Measurements from ENCODE around the gene SSTR3.

SSTR3 gene

DNA sequence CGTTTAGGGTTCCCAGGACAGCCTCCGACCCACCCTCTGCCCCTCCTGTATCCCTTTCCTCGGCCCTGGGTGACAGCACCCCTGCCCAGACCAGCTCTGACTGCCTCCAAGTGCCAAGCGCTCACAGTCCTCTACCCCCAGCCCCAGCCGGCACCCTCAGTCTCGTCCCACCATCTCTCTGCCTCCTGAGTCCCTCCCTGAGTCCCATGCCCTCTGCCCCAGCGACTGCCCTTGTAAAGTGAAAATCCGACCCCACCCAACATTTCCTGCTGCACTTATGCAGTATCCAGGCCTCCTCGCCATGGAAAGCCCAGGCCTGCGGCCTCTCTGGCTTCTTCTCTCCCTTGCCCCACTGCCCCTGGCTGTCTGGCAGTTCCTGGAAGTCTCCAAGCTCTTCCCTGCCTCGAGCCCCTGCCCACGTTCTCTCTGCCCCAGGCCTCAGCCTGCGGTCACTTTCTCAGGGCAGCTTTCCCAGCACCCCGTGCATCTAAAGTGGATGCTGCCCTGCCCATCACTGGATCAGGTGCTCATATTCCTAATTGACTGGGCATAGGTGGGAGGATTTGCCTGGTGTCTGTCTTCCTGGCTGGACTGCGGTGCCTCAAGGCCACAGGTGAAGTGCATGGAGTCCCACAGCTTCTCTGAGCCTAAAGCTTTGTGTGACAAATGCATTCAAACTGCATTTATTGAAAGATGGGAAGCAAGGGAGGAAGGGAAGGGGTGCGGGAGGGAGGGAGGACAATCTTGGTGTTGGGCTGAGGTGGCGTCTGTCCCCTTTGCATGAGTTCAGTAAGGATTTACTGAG lies 44.9 kb downstream of the SSTR3 start:
- DNase-seq (ENCODE audit: low spot score) = no peak

DNA sequence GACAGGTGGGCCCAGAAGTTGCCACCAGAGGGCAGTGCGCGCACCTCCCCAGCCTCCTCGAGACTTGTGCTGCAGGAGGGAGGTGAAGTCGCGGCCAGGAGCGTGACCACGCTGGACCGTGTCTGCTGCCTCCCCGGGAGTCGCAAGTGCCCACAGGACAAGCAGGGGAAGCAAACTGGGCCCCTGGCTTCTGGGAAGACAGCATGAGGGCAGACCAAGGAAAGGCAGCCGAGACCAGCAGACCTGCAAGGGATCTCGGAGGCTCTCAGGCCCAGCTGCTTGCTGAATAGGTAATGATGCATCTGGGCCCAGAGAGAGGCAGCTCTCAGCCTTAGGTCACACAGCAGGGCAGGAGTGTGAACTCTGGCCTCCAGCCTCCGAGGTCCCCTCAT lies 45.6 kb downstream of the SSTR3 start:
- peak; percentile 92 for DNase-seq (ENCODE audit: low spot score)

DNA sequence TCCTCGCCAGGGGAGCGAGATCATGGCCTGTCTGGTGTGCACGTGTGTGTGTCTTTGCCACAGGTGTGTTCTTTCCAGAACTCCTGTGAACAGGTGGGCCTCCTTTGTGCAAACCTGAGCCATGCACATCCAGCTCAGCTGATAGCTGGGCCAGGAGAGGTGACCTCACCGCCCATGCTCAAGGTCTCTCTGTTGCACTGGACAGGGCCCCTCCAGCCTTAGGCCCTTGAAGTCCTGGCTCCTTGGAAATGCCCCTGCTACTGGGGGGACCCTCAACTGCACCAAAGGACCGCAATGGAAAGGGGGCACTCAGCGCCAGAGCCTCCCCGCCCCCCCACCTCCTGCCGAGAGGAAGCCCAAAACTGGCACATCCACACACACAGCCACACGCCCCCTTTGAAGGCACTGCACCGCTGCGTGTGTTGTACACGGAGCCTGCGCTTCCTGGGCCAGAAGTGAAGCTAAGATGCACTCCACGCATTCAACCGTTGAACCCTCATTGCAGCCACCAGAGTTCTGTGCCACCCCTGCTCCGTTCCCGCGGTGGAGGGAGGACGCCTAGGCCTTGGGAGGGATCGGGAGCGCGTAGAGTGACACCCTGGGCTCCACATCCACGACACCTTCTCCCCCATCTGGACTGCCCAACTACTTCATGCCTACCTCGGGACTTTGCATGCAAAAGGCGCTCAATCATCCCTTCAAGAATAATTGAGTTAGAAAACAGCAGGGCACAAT lies 46.2 kb downstream of the SSTR3 start:
- DNase-seq (ENCODE audit: low spot score) = no peak

DNA sequence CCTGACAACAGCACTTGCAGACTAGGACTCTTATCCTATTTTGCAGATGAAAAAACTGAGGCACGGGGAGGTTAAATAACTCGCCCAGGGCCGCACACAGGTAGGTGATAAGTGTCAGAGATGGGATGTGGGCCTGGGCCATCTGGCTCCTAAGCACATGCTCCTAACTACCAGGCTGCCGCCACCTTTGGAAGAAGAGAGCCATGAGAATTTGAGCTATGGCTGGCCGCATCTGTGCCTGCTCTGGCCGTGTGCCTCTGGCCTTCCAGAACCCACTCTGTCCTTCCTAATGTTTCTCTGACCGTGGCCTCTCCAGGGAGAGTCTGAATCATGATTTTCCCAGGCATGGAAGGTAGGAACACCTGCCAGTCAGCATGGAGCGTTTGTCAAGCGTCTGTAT lies 47.2 kb downstream of the SSTR3 start:
- no peak for DNase-seq (ENCODE audit: low spot score)

DNA sequence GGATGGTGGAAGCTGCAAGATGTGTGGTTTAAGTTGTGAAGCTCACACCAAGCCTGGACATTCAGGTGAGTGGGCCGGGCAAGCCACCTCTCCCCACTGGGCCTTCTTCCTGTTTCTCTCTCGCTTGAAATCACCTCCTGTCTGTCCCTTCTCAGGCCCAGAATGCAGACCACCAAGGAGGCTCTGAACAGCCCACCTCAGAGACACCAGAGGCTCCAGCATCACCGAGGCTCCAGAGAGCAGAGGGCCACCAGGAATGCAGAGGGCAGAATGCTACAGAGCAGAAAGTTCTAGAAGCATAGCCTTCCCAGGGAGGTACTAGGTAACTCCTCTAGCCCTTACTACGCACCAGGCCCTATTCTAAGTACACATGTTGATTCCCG lies 47.8 kb downstream of the SSTR3 start:
- no peak for DNase-seq (ENCODE audit: low spot score)

DNA sequence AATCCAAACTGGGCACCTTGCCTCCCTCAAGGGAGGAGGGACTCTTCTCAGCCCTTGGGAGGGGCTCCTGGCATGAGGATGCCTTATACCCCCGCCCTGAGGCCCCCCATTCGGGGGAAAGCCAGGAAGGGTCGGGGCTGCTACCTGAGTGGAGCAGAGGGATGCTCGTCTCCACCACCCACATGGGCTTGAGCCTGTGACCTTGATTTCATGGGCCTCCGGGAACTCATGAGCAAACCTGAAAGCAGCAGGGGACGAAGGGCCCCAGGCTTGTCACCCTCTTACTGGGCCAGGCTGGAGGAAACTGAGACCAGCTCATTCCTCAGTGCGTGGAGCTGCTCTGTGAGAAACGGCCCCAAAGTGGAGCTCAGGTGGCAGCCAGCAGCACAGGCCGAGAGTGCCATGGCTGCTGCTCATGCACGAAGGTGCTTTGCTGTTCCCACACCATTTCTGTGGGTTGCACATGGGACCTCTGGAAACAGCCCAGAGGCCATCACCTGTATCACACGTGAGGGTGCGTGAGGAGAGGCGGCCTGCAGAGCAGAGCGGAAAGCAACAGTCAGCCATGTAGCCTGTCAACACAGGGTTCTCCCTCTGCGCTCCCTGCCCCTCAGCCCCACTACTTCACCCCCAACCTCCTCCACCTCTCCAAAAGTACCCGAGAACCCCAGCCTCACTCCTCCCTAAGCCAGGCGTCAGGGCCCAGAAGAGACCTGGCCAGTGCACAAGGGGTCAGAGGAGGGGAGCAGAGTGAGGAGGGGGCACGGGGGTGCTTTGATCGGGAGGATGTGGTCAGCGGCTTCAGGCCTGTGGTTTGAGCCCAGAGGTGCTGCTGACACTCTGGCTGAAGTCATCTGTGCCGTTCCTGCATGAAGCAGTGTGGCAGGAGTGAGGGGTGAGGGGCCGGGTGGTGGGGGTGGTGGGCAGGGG lies 48.4 kb downstream of the SSTR3 start:
- no peak for DNase-seq (ENCODE audit: low spot score)

DNA sequence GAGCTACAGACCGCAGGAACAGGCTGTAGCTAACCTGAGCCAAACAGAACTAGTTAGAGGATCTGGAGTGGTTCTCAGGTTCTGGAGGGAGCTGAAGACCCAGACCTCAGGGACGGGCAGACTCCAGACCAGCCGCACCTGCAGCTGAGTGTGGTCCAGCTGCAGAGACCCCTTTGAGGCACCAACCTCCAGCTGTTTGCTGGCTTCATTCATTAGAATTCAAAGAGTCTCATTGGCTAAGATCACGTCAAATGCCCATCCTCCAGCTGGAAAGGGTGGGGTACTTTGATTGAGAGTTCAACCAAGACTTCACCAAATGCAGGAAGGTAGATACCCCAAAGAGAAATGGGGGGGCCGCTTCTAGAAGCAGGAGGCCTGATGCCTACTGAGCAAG lies 49.2 kb downstream of the SSTR3 start:
- DNase-seq (ENCODE audit: low spot score) = no peak

DNA sequence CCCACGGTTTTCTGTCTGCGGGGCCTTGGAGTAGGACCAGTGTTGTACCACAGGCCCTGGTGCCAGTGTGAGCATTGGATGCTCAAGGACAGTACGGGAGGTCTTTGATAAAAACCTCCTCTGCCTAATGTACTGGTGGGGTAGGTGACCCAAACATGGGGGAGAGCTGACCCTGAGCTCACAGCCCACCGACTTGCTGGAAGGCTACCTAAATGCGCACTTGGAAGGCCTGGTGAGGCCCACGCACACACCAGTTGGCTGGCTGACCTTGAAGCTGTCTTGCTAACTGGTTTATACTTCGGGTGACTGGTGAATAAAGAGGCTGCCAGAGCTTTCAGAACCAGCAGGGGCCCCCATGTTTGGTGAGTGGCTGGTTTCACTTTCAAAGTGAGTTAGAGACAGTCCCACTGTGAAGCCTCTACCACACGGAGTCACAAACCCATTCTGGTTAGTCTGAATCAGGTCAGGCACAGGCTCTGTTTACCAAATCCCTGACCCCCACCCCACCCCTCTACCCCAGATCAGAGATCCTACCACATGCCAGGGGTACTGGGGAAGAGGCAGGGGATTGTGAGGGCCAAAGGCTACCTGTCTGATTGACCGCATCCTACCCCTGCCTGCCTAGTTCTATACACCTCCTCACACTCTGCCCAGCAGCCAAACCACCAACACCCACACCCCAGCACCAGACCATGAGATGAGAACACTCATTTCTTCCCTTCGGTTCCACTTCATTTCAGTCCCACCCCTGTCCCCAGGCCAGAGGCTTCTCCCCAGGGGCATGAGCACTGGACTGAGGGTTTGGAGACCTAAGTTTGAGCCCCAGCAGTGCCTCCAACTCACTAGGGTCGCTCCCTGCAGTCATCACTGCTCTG lies 49.8 kb downstream of the SSTR3 start:
- no peak for DNase-seq (ENCODE audit: low spot score)

DNA sequence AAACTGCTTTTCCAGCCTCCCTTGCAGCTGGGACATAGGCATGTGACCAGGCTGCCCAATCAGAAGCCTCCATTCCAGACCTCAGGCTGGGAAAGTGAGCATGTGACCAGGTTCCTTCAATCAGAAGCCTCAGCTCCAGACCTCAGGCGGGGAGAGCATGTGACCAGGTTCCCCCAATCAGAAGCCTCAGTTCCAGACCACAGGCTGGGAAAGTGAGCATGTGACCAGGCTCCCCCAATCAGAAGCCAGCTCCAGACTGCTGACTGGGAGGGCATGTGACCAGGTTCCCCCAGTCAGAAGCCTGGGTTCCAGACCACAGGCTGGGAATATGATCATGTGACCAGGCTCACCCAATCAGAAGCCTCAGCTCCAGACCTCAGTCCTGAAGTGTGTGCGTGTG lies 50.8 kb downstream of the SSTR3 start:
- no peak for DNase-seq (ENCODE audit: low spot score)

DNA sequence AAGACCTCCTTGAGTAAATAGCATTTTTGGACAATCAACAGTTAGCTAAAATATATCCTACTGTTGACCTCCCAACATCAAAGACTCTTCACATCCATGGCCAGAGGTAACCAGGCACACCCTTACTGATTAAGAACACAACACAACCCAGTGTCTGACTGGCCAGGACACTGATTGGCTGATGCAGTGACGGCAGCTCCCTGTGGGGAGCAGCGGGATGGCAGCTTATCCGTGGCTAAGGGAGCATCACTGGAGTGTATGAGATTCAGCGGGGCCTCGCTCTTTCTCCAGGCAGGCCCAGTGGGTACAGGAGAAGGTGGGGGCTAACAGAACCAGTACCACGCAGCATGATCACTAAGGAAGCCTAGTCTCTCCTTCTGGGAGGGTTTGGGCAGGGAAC lies 52.2 kb downstream of the SSTR3 start:
- DNase-seq (ENCODE audit: low spot score) = no peak

DNA sequence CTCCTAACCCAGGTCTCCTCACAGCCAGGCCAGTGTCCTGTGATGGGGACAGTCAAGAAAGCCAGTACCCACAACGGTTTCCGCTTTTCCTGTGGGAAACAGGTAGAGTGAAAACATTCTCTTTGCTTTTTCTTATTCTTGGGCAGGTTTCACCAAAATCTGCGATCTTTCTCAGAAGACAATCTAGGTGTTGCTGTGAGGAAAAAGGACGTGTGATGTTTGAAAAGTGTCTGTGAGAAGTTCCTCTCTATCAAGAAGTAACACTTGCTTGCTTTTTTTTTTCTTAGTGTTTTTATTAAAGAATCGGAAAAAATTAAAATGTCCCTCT lies 53.4 kb downstream of the SSTR3 start:
- no peak for DNase-seq (ENCODE audit: low spot score)

DNA sequence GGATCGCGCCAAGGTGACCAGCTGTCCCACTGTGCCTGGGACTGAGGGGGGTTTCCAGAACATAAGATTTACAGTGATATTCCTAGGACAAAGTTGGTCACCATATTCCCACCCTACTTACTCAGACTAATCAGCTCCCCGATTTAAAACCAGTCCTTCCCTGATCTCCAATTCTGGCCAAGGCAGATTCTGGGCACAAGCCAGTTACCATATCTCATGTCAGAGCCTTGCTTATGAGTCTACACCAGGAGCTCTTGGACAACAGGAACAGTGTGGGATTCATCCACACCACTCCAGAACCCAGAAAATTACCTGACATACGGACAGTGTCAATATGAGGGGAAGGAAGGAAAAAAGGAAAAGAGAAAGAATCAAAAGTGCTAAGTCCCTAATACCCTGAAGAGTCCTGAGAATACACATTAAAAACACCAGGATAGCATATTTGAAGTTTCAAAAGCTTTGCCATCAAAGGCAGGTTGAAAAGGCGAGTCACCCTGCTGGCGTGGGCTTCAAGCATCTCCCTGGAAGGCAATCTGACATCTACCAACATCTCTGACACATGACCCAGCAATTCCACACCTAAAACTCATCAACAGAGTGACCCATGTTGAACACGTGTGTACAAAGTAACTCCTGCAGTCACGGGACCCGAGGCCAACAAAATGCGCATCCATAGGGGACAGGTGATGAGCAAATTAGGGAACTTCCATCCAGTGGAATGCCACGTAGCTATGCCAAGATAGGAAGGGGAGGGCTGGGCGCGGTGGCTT lies 54.6 kb downstream of the SSTR3 start:
- DNase-seq (ENCODE audit: low spot score) = no peak

DNA sequence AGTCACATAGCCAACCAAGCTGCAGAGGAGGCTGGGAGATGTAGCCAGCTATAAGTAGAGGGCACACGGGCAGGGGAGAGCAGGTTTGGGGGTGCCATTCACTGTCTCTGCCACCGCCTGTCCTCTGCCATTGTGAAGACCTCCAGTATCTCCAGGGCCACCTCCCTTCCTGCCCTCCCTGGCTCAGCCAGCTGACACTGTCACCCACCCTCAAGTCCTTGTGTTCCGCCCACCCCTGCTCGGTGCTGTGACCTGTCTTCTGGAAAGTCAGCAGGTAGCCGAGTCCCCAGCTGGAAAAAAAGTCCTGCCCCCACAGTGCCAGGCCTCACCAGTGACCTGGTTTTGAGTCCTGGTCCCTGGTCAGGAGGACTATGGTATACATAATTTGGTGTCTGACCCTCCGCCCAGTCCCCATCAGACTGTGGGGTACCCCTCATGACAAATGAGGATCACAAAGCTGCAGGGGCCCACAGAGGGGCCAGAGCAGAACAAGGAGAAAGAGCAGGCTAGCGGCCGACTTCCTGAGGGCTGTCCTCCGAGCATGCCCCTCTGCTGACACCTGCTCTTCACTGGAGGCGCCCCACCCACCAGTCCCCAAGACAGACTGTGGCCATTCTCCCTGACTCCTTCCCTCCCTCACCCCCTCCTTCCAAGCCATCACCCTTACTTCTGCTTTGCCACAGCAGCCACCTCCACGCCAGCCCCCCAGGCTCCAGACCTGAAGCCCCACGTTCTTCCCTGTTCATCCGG lies 55.4 kb downstream of the SSTR3 start:
- DNase-seq (ENCODE audit: low spot score) = no peak

DNA sequence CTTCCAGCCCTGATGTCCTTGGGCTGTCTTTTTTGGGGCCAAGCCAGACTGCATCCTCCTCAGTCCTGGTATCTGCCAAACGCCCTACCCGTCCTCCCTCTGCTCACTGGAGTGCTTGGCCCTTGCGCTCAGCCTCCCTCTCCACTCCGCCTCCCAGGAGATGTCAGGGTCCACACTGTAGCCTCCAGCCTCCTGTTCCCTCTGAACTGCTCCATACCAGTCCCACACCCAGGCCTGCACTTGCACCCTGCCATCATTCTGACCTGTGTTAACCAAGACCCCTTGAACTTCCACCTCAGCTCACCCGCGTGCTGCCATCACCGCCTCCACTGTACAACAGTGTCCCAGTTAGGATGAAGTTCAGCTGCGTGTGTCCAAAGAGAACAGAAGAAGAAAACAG lies 56.3 kb downstream of the SSTR3 start:
- no peak for DNase-seq (ENCODE audit: low spot score)

DNA sequence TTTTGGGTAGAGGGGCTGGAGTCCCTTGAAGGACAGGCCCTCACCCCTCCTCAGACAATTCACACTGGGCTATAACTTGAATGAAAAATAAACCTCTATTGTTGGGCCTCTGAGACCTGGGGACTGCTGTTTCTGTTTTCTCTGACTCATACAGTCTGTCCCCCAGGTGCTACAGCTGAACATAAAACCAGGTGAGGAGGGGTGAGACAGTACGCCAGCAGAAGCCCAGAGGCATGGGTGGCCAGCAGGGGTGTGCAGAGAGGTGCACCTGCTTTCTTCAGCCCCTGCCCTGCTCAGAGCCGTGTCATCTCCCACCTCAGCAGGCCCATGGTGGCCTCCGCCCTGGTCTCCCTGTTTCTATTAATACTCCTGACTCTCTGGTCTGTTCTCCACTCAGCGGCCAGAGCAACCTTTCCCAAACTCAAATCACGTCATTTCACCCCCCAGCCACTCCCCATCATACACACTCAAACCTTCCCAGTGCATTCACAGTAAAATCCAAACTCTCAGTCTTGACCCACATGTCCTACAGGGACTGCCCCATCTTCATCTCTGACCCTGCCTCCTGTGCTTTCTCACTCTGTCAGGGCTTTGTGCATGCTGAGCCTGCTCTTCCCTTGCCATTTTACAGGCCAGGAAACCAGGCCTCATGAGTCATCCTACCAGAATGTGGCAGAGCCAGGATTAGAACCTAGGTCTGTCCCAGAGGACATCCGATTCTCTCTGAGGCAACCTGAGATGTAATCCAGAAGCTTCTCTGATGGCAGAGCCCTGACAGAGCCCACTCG lies 57.2 kb downstream of the SSTR3 start:
- DNase-seq (ENCODE audit: low spot score) = no peak
